ENCODE measurements around the gene MTCP1.

DNA sequence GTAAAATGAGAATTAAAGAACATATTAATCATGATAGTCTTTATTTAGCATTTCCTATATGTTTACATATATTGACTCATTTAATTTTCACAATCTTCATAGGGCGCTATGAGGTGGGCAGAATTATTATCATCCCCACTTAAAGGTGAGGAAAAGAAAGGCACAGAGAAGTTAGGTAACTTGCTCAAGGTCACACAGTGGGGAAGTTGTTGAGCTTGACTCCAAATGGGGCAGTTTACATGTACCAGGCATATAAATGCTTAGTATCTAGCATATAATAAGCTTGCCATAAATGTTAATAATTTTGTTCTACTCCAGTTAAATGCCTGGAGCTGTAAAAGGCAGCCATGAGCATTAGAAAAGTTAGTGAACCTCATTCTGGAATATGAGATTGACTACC is 1.5 kb downstream of the MTCP1 start:
- TF ChIP-seq NRF1 (IDR thresholded peaks at IDR 0.05; ENCODE audit: low read depth, low read length) = no peak
- TF ChIP-seq, protein P1, sequence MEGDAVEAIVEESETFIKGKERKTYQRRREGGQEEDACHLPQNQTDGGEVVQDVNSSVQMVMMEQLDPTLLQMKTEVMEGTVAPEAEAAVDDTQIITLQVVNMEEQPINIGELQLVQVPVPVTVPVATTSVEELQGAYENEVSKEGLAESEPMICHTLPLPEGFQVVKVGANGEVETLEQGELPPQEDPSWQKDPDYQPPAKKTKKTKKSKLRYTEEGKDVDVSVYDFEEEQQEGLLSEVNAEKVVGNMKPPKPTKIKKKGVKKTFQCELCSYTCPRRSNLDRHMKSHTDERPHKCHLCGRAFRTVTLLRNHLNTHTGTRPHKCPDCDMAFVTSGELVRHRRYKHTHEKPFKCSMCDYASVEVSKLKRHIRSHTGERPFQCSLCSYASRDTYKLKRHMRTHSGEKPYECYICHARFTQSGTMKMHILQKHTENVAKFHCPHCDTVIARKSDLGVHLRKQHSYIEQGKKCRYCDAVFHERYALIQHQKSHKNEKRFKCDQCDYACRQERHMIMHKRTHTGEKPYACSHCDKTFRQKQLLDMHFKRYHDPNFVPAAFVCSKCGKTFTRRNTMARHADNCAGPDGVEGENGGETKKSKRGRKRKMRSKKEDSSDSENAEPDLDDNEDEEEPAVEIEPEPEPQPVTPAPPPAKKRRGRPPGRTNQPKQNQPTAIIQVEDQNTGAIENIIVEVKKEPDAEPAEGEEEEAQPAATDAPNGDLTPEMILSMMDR (IDR thresholded peaks at IDR 0.05; ENCODE audit: control extremely low read depth in 1 of 3, insufficient read depth in 1 of 3, low read depth in 1 of 3, low read length in 3 of 3) = no peak
- TF ChIP-seq GABPA (IDR thresholded peaks at IDR 0.05; ENCODE audit: borderline replicate concordance, insufficient read depth, low read length) = no peak
- no peak for TF ChIP-seq POLR2A (IDR thresholded peaks at IDR 0.05; ENCODE audit: control extremely low read depth in 1 of 2, low read depth in 2 of 2, low read length in 2 of 2)
- TF ChIP-seq, protein P2, sequence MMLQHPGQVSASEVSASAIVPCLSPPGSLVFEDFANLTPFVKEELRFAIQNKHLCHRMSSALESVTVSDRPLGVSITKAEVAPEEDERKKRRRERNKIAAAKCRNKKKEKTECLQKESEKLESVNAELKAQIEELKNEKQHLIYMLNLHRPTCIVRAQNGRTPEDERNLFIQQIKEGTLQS (IDR thresholded peaks at IDR 0.05; ENCODE audit: insufficient read depth, low read depth, low read length) = no peak
- no peak for TF ChIP-seq JUN (IDR thresholded peaks at IDR 0.05; ENCODE audit: low read depth, low read length)
- TF ChIP-seq ATF2 (IDR thresholded peaks at IDR 0.05; ENCODE audit: low read length) = no peak
- no peak for TF ChIP-seq EP300 (IDR thresholded peaks at IDR 0.05; ENCODE audit: borderline replicate concordance in 1 of 2, low read depth in 2 of 2, low read length in 2 of 2)
- TF ChIP-seq EZH2 (IDR thresholded peaks at IDR 0.05; ENCODE audit: low read depth, low read length, severe bottlenecking) = no peak
- TF ChIP-seq KDM5A (IDR thresholded peaks at IDR 0.05; ENCODE audit: low read length) = no peak
- no peak for TF ChIP-seq ZNF274 (IDR thresholded peaks at IDR 0.05; ENCODE audit: borderline replicate concordance, extremely low read depth, low read length)
- TF ChIP-seq BRCA1 (IDR thresholded peaks at IDR 0.05; ENCODE audit: low read depth, low read length) = no peak
- TF ChIP-seq CREB1 (IDR thresholded peaks at IDR 0.05) = no peak
- no peak for TF ChIP-seq ASH2L (IDR thresholded peaks at IDR 0.05; ENCODE audit: low read length)
